Measurements from ENCODE around the gene SLC6A17. TPM values are rescaled to one million over a fixed set of nuclear protein-coding genes. Genes with fewer than 3 reads are reported as not detected.

SLC6A17 gene
- total RNA-seq, 4 donors from 2014 or later: 5.2 to 18.6 (median 8.0) TPM

GRCh38 chr1:110197905-110198629 is 47.8 kb downstream of the SLC6A17 start:
- DNase-seq (ENCODE audit: low spot score in 2 of 2): no peak
- no peaks in the 10 kb centered on the region for H3K27me3 ChIP-seq
- H3K9me3 ChIP-seq: no peaks in the 10 kb centered on the region
- WGBS: 94% methylated on average over 15 of the region's 23 CpGs
- no peaks in the 10 kb centered on the region for H3K4me1 ChIP-seq
- H3K4me3 ChIP-seq: no peak overlapping the region
- TF ChIP-seq, protein P1, sequence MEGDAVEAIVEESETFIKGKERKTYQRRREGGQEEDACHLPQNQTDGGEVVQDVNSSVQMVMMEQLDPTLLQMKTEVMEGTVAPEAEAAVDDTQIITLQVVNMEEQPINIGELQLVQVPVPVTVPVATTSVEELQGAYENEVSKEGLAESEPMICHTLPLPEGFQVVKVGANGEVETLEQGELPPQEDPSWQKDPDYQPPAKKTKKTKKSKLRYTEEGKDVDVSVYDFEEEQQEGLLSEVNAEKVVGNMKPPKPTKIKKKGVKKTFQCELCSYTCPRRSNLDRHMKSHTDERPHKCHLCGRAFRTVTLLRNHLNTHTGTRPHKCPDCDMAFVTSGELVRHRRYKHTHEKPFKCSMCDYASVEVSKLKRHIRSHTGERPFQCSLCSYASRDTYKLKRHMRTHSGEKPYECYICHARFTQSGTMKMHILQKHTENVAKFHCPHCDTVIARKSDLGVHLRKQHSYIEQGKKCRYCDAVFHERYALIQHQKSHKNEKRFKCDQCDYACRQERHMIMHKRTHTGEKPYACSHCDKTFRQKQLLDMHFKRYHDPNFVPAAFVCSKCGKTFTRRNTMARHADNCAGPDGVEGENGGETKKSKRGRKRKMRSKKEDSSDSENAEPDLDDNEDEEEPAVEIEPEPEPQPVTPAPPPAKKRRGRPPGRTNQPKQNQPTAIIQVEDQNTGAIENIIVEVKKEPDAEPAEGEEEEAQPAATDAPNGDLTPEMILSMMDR (IDR thresholded peaks at IDR 0.05): no peak
- TF ChIP-seq POLR2A (IDR thresholded peaks at IDR 0.05): no peak
- TF ChIP-seq EP300 (IDR thresholded peaks at IDR 0.05): no peak
- no peak for TF ChIP-seq POLR2AphosphoS5 (IDR thresholded peaks at IDR 0.05)
- no peak overlapping the region for H3K27ac ChIP-seq
- no peaks in the 10 kb centered on the region for H3K36me3 ChIP-seq

- Histone ChIP-seq H3K27me3 (no peaks in the 10 kb centered on the region), H3K4me3 (no peak overlapping the region)
Observed at GRCh38 chr1:110198746-110199145, 48.5 kb downstream of the SLC6A17 start.

DNA sequence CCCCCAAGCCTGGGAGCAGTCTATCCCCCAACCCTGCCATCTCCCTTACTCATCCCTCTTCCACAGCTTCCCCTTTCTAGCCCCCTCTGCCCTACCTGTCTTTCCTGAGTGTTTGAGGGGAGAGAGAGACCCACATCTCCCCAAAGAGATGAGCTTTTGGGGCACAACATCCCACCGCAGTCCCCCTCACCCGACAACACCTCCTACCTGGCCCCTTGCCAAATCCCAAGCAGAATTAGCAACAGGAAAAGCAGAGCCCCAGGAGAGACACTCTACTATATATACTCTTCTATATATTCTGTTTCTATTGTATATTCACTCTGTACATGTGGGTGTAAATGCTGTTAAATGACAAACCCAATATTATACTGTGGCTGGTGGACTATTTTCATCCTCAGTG is 49.9 kb downstream of the SLC6A17 start:
- no peak for DNase-seq (ENCODE audit: low spot score in 2 of 2)
- Histone ChIP-seq H3K4me1 (no peaks in the 10 kb centered on the region), H3K36me3 (no peaks in the 10 kb centered on the region), H3K27ac (no peak overlapping the region), H3K4me3 (no peak overlapping the region), H3K27me3 (no peaks in the 10 kb centered on the region), H3K9me3 (no peaks in the 10 kb centered on the region)
- 36% methylated on average over 2 of the region's 2 CpGs for WGBS
- TF ChIP-seq EP300 (IDR thresholded peaks at IDR 0.05): no peak
- TF ChIP-seq POLR2AphosphoS5 (IDR thresholded peaks at IDR 0.05): no peak
- no peak for TF ChIP-seq POLR2A (IDR thresholded peaks at IDR 0.05)
- TF ChIP-seq, protein P1 (IDR thresholded peaks at IDR 0.05): no peak

More at GRCh38 chr1:110198746-110199145, 48.5 kb downstream of the SLC6A17 start:
- WGBS: 100% methylated on average over 2 of the region's 2 CpGs
- no peaks in the 10 kb centered on the region for H3K9me3 ChIP-seq
- TF ChIP-seq POLR2A (IDR thresholded peaks at IDR 0.05) (no peak), POLR2AphosphoS5 (IDR thresholded peaks at IDR 0.05) (no peak), EP300 (IDR thresholded peaks at IDR 0.05) (no peak)
- TF ChIP-seq, protein P1 (IDR thresholded peaks at IDR 0.05): no peak
- no peak for DNase-seq (ENCODE audit: low spot score in 2 of 2)
- H3K4me1 ChIP-seq: no peaks in the 10 kb centered on the region
- no peak overlapping the region for H3K27ac ChIP-seq
- no peaks in the 10 kb centered on the region for H3K36me3 ChIP-seq

- H3K4me1 ChIP-seq: no peaks in the 10 kb centered on the region
- H3K4me3 ChIP-seq: no peak overlapping the region
- no peaks in the 10 kb centered on the region for H3K9me3 ChIP-seq
- TF ChIP-seq EP300 (IDR thresholded peaks at IDR 0.05) (no peak), POLR2A (IDR thresholded peaks at IDR 0.05) (no peak), POLR2AphosphoS5 (IDR thresholded peaks at IDR 0.05) (no peak)
- TF ChIP-seq, protein P1 (IDR thresholded peaks at IDR 0.05): no peak
- H3K27ac ChIP-seq: no peak overlapping the region
- no peak for DNase-seq (ENCODE audit: low spot score in 2 of 2)
- no peaks in the 10 kb centered on the region for H3K27me3 ChIP-seq
- H3K36me3 ChIP-seq: no peaks in the 10 kb centered on the region
- WGBS: 67% methylated on average over 14 of the region's 14 CpGs
Observed at GRCh38 chr1:110200666-110201065, 50.4 kb downstream of the SLC6A17 start.

DNA sequence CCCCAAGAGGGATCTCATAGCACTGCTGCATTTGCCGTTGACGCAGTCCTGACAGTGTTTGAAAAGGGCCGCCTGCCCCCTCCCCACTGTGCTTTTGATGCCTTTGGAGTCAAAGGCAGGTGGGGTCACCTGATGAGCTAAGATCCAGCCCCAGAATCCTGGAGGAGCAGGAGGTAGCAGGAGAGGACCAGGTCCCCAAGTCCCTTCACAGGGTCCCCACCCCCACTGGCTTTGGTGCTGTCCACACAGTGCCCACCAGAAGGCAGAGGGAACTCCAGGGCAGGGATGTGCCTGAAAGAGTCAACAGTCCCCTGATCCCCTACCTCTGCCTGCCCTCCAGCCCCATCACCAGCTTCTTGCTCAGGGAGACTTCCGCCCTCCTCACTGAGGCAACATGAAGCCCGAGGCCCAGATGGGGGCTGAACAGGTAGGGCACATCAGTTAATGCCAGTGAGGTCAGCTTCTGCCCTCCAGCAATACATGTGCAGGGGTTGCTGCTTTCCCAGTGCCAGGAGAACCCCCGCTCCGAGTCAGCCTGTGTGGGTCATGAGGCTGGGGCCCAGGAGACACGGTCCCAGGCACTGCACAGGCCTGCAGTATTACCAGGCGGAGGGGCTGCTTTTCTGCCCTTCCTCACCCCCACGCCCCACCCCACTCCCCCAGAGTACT is 51.0 kb downstream of the SLC6A17 start:
- H3K9me3 ChIP-seq: no peaks in the 10 kb centered on the region
- no peak overlapping the region for H3K4me3 ChIP-seq
- no peak overlapping the region for H3K27ac ChIP-seq
- WGBS: 72% methylated on average over 4 of the region's 10 CpGs
- TF ChIP-seq EP300 (IDR thresholded peaks at IDR 0.05) (no peak), POLR2AphosphoS5 (IDR thresholded peaks at IDR 0.05) (no peak), POLR2A (IDR thresholded peaks at IDR 0.05) (no peak)
- TF ChIP-seq, protein P1 (IDR thresholded peaks at IDR 0.05): no peak
- H3K4me1 ChIP-seq: no peaks in the 10 kb centered on the region
- DNase-seq (ENCODE audit: low spot score in 2 of 2): no peak
- H3K27me3 ChIP-seq: no peaks in the 10 kb centered on the region
- no peaks in the 10 kb centered on the region for H3K36me3 ChIP-seq
